Fibroblast of skin of back (primary cell): ENCODE data around the gene ZBTB24. TPM values are rescaled to one million over a fixed set of nuclear protein-coding genes. Genes with fewer than 3 reads are reported as not detected.
"Not testable (repeated sequence)": the region's sequence is repeated elsewhere in the genome, so short reads cannot be mapped to it uniquely, and the experiment has no call there.

ENCODE experiments used
- DNase-seq: peaks from one replicate; pipeline ENCODE4 v3.0.0-alpha.2; 2013
- polyA plus RNA-seq, 2 experiments: library from polyadenylated mRNA; unstranded; fragments of 120-200 nt; gene quantifications; one replicate each; pipeline ENCODE4 v1.2.1, GENCODE V29; 2013; ENCODE audit not compliant: insufficient read length in 2 of 2

ZBTB24 gene
- 4.6 TPM for polyA plus RNA-seq (2013, experiment 1 of 2; ENCODE audit: insufficient read length)
- polyA plus RNA-seq (2013, experiment 2 of 2; ENCODE audit: insufficient read length), result 4.5 TPM

DNA sequence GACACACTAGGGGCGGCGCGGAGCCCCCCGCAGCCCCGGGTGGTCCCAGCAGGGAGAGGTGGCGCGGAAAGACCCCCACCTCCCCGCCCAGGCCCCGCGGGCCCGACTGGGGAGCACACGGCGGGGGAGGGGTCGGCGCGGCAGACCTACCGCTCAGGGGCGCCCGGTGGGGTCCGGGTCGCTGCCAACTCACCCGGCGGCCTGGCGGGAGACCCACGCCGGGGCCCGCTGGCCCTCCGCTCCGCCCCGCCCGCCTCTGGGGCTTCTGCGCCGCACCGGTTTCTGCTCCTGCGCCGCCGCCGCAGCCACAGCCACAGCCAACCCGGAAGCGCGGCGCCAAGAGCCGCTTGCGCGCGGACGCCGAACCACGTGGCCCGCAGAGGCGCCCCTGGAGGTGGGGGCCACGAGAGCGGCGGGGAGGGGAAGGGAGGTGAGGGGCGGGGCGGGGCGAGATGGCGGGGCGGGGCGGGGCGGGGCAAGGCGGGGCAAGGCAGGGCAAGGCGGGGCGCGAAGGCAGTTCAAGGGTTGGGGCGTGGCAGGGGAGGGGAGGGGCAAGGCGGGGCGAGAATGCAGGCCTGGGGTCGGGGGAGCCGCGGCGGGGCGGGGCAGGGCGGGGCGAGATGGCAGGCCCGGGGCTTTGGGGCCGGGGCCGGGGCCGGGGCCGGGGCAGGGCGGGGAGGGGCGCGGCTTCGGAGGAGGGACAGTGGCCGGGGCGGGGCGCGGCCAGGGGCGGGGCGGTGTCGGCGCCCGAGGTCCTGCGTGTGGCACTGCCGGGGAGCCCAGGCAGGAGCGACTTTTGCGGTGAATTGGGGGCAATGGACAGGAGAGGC is at the start of gene ZBTB24:
ZBTB24 (minus strand) TSS at position 315 of the 830 bp plus-strand sequence. CDS start 1,193 bp downstream, outside the sequence.
- peak; percentile 90 for DNase-seq

DNA sequence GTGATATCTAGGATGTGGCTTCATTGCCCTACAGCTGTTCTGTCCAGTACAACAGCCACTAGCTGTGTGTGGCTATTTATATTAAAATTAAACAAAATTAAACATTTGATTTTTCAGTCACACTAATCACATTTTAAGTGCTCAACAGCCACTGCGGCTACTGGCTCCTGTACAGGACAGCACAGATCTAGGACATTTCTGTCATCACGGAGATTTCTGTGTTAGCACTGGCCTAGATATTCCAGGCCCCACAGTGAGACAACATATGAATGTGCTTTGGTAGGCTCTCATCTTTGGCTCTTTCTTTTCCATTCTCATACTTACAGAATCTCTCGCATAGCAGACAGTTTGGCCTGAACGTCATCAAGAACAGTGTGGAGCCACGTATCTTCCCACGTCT is 48.4 kb upstream of the ZBTB24 start:
- no peak for DNase-seq

DNA sequence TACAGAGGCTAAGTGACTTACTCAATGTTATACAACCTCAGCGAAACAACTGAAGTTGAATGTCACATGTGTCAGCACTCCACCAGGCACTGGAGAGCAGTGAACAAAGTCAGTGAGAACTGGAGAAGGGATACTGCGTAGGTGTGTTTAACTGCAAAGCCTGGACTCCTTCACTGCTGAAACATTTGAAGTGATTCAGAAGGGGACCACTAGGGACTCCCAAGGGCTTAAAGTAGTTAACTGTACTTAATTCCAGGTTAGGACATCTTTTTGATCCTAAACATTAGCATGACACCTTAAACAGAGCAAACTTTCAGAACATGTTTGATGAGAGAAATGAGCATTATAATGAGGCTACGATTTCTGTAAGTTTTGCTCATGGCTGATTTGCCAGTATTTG is 45.0 kb upstream of the ZBTB24 start:
- DNase-seq, result no peak

DNA sequence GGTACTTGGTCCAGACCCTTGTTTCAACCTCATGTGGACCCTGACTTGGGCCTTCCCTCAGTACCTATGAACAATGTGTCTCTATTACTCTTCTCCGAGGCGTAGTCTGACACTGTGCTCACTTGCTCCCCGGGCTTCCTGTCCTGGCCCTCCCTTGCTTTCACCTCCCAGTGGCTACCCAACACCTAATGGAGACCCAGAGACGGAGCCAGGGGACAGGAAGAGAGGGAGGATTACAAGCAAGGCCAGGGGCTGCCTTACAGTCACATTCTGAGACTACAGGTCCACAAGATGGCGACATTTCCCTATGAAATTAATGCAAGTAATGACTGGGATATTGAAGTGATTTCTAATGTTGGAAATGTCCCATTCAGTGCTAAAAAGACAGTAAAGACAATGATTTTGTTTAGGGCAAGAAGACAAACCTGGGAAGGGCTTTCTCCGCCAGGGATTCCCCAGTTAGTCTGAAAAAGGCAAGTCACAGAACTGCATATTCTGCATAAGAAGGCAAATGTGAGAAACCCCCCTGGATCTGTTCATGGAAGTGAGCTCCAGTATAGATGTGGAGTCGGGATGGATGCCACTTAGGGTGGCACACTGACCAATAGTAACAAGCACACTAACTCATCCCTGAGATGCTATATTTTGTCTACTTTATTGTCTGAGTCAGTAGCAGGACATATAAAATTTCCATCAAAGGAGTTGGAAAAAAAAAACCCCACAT is 44.0 kb upstream of the ZBTB24 start:
- DNase-seq, result peak; percentile 71

DNA sequence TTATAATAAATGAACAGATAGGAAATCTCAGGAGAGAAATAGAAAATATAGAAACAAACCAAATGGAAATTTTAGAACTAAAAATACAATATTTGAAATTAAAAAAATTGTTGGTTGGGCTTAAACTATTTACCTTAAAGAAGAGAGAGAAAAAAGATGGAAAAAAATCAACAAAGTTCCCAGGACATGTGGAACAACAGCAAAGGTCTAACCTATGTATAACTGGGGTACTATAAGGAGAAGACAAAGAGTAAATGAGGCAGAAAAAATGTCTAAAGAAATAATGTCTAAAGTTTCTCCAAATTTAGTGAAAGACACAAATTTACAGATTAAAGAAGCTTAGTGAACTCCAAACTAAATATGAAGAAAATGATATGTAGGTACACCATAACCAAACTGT is 41.1 kb upstream of the ZBTB24 start:
- DNase-seq, result no peak

DNA sequence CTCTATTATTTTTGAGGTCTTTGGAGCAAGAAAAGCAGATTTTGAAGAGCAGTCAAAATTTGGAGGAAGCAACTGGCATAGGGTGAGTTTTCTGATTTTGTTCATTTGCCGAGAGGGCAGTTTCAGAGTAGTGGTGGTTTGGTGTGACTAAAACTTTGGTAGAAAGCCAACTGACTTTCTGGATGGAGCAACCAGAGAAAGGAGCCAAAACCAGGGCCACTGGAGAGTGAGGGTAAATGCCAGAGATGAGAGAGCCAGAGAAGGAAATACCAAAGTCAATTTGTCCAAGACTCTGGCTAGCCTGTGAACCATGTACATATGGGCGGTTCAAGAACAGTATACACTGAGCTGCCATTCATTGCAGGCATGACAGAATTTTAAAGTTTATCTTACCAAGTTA is 40.5 kb upstream of the ZBTB24 start:
- DNase-seq, result peak; percentile 33

DNA sequence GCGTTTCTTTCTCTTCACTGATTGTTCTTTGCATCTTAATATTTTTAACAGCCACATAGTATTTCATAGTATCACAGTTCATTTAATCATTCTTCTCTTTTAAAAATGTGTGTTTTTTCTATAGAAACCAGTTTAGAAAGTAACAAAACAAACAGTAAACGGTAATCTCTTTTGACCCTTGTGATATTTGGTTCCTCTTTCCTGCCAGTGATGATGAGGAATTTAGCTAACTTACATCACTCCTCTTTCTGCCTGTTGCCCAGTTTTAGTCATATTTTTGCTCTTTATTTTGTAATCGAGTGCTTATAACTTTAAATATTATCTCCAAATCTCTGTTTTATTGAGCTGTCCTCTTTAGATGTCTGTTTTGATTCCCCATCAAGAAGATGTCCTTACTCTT is 38.1 kb upstream of the ZBTB24 start:
- no peak for DNase-seq

DNA sequence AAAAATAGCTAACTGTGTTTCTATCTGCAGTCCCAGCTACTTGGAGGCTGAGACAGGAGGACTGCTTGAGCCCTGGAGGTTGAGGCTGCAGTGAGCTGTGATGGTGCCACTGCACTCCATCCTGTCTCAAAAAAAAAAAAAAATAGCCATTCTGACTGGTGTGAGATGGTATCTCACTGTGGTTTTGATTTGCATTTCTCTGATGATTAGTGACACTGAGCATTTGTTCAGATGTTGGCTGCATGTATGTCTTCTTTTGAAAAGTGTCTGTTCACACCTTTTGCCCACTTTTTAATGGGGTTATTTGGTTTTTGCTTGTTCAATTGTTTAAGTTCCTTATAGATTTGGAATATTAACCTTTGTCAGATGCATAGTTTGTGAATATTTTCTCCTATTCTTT is 36.6 kb upstream of the ZBTB24 start:
- not testable (repeated sequence) for DNase-seq

DNA sequence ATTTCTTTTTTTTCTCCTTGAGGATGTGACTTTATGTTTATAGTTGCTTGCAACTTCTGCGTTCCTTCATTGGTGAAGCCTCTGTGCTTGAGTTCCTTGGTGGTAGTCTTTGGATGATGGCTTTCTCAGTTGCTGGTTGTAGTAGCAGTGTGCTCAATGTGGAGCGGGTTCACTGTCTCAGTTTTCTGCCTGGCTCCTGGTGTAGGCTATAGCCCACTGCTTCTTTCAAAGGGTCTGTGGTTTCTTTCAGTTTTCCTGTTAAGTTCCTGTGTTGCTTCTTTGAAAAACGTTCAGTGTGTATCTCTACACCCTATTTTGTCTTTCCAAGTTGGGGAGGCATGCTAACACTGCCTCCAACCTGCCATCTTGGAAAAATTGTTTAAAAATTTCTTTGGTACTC is 33.9 kb upstream of the ZBTB24 start:
- DNase-seq, result no peak

DNA sequence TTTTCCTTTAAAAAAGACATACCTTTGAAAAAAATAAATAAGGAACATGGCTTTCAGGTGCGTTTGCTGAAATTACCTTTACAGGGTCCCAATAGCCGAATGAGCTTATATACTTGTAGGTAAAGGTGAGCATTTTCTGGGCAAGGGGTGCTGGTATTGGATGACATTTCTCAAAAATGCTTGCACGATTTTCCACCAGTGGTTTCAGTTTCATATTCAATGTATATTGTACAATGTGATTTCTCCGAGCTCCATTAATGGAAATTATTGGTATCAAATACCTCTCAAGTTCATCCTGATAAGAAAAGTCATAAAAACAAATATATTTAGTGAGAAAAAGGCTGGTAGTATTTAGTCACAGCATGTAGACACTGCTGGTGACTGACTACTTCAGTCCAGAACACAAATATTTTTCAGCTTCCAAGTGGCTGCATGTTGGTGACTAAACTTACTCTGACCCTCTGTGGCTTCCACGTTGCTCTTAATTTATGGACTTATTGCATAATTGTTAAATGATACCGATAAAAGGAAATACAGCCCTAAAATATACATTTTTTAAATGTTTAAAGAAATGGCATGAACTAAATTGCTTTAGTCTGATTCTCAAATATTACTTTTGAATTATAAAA is 32.9 kb upstream of the ZBTB24 start:
- no peak for DNase-seq

DNA sequence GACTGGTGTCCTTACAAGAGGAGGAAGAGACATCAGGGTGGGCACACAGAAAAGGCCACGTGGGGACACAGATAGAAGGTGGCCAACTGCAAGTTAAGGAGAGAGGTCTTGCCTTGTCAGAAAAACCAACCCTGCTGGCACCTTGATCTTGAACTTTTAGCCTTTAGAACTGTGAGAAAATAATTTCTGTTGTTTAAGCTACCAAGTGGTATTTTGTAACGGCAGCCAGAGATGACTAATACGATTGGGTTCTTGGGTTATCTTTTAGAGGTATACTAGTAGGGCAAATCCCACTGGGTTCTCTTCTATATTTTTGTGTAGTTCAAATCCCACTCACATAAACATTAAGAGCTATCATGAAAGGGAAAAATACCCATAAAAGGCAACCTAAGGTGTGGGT is 31.9 kb upstream of the ZBTB24 start:
- DNase-seq, result no peak

DNA sequence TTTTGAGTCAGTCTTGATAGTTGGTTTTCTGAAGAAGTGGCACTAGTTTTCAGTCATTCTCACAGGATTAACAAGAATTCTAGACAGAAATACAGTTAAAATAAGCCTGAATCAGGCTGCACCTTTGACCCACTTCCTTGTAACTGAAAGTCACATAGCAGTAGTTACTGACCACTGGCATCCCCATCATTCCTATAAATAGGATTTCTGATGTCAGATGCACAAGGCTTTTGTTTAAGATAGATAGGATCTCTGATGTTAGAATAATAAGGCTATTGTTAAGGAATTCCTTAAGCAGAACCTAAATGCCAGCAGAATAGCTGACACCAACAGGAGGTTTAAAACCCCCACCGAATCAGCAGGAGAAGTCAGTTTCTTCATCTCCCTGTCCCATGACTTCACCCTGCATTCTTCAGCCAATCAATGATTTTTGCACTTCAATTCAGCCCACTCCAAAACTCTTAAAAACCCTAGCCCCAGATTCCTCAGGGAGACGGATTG is 30.6 kb upstream of the ZBTB24 start:
- peak; percentile 57 for DNase-seq

DNA sequence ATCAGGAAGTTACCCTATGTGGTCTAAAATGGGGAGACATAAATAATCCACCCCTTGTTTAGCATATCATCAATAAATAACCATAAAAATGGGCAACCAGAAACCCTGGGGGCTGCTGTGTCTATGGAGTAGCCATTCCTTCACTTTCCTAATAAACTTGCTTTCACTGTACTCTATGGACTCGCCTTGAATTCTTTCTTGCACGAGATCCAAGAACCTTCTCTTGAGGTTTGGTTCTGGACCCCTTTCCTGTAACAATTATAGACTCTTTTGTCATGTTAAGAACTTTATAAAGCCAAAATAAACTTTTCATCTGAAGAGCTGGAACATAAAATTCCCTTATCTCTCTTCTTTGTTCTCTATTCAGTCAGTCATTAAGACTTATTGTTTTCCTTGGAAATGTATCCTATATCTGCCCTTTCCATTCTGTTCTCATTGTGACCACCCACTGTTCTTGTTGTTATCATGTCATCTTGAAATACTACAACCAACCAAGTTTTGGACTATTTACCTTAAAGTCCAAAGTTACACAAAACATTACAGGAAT is 29.3 kb upstream of the ZBTB24 start:
- no peak for DNase-seq

DNA sequence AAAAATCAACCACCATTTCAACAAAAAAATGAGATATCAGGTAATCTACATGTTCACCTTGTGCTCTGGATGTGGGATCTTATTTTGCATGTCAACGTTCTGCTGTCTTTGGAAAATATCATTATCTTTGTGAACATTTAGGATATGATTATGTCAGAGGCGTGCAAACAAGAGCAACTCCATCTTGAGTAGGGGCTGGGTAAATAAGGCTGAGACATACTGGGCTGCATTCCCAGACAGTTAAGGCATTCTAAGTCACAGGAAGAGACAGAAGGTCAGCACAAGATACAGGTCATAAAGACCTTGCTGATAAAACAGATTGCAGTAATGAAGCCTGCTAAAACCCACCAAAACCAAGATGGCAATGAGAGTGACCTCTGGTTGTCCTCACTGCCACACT is 28.8 kb upstream of the ZBTB24 start:
- no peak for DNase-seq

DNA sequence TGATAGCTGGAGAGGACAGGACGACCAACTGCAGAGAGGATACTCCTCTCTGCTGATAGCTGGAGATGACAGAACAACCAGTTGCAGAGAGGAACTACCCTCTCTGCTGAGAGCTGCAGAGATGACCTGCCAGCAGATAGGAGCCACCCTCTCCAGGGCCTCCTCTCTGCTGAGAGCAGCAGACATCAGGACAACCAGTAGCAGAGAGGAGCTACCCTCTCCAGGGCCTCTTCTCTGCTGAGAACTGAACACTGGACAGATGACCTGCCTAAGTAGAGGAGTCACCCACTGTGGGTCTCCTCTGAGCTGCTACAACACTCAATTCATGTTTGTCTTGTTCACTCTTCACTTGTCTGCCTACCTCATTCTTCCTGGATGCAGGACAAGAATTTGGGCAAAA is 27.3 kb upstream of the ZBTB24 start:
- no peak for DNase-seq

DNA sequence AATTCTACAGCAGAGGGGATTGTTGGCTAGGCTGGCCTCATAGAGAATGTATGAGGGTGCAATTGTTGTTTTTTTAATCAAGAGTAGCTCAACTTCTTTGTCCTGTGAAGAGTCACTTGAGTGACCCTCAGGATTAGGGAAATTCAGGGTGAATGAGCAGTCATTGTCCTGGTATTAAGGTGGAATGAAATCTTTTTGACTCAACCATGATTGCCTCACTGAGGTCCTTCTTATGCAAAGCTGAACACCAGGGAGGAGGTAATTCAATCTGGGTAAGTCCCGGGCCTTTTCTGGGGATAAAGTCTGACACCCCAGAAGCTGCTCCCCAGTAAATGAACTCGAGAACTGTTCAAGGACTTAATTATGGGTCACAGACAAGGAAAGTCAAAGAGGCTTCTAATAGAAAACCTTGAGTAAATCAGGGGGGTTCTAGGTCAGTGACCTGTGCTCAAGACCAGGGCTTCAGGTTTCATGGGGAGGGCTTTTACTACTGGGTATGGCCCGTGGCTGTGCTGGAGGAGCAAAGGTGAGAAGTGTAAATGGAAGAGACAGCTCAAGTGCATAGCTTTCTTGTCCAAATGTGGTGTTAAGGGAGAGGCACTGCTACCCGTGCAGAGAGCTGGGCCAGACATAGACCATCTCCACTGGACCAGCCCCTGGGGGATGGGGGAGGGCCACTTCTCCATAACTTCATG is 25.3 kb upstream of the ZBTB24 start:
- DNase-seq, result no peak

DNA sequence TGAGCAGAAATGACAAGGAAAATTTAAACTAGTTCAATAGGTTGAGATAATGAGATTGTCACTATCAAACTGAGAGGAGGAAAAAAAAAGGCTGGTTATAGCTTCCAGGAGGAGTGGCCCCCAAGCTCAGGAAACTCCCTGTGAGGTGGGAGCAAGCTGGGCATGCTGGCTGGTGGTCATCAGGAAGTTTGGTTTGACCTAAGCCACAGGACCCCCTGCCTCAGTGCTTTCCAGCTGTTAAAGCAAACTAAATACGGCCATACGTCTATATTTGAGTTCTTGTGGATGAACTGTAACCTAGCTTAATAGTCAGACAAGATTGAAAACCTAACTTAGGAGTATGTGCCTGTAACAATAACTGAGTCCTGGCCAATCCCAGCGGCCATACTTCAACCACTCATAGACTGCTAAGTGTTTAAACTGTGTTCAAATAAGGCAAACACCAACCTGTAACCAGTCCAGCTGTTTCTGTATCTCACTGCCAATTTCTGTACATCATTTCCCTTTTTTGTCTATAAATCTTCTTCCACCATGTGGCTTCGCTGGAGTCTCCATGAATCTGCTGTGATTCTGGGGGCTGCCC is 24.6 kb upstream of the ZBTB24 start:
- DNase-seq, result no peak

DNA sequence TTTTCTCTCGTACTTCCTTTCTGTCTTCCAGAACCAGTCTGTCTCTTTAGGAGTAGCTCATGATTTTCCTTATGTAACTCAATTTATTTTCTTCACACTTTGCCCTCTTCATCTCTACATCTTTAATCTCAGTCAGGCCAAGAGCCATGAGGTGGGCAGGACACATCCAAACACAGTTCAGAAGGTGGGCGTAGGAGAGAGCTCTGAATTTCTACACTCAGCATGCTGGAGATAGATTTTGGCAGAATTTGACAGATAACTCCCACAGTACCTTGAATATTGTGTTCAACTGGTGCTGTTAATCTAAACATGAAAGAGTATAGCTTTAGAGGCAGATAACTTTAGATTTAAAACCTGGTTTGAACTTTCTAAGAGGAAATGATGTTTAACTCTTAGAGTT is 23.8 kb upstream of the ZBTB24 start:
- DNase-seq, result no peak

DNA sequence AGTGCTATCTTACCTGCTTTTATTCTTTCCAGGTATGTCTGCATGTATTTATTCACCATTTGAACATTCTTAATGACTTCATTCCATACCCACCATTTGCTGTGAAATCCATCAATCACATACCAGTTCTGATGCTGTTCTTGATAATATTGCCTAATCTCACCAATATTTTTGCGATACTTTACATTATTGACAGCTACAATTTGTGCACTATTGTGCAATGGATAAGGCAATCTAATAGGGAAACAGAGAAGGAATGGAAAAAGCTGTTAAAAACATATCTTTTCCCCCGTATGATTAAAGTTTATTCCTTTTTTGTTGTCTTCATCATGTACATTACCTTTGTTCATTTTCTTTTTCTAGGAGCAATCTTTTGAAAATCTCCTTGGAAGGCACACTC is 23.3 kb upstream of the ZBTB24 start:
- no peak for DNase-seq

DNA sequence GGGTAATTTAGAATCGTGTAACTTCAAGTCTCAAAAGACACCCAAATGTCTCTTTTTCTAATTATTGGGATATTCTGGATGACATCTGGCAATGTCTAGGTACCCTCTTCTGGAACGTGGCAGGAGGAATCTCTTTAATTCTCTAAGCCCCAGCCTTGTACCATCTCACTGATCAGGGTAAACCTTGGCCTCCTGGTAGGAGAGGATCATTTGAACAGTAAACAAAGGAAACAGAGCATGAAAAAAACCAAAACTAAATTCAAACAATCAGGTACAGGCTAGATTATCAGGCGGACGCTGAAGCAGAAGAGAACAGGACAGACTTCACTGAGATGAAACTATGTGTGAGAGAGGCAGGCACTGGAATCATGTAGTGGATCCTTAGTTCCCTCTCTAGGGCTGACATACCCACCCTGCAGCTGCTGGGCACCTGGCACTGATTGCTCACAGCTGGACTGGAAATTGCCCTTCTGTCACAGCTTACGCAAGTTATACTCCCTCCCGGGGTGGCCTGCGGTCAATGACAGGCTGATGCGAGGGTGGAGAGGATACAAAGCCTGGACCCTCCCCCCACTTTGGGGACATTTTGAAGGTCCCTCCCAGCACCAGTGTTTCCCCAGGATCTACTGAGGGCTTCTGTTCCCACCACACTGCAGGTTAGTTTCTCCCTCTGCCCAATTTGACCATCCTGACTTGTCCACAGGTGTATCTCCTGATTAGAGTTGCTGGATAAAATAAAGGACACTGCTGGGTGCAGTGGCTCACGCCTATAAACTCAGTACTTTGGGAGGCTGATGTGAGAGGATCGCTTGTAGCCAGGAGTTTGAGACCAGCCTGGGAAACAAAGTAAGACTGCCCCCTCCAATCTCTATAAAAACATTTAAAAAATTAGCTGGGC is 20.6 kb upstream of the ZBTB24 start:
- DNase-seq, result no peak

DNA sequence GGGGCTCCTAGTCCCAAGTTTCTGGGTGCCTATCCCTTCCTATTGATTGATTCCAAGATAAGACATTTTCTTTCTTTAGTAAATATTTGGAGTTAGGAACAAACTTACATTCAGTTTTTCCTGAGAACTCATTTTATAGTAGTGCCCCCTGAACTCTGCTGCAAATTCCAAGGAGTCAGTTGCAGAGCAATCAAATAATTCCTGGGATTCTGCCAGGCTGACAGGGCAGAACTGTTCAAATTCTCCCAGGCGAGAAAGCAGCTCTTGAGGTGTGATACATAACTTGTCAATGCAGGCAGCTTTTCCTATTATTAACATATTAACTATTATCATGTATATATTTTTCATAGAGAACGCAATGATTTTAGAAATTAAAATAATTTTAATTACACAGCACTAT is 15.9 kb upstream of the ZBTB24 start:
- DNase-seq, result no peak
